CD4-positive, alpha-beta T cell treated with Interleukin-4 for 1 hour (primary cell): ENCODE measurements around the gene ZBTB20.

Source experiments
- DNase-seq, 2 donors: peaks; one replicate each; pipeline ENCODE4 v3.0.0-alpha.2; 2020 to 2022

The ZBTB20 gene

DNA sequence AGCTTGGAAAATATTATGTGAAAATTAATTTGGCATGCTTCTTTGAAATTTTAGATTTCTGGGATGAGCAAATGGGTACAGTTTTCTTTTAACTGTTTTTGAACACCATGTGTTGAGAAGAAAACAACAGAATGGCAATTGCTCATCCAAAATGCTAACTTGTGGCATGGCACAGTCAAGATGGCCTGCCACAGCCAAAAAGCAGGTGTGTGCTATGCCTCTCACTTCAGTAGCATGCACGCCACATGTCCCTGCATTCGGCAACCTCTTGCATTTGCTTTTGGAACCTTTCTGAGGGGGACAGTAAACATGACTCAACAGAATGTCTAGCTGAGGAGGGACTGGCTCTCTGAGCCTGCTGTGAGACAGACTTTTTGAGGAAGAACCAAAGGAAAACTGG lies 714.8 kb downstream of the ZBTB20 start:
- no peak for DNase-seq

DNA sequence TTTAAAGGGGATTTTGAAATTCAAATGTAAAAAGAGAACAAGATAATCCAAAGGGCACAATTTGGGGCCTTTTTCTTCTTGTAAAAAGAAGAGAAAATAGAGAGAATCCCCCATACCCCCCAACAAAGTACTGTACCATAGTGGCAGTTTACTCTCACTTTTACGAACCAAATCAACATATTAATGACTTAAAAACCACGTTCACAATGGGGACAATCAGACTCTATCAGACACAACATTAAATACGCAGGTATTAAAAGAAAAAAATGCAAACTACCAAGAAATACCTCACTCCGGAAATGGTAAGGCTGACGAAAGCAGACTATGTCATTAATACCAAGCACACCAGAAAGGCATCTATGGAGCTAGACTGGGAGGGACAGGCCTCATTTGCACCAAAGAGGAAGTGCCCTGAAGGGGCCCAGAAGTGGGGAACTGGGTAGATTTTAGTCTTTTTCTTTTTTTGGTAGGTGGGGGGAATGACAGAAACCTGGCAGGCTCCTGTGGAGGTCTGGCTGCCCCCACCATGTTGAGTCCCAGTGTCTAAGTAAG lies 719.0 kb downstream of the ZBTB20 start:
- peak in 1 of 2 donors; percentile 44 for DNase-seq

DNA sequence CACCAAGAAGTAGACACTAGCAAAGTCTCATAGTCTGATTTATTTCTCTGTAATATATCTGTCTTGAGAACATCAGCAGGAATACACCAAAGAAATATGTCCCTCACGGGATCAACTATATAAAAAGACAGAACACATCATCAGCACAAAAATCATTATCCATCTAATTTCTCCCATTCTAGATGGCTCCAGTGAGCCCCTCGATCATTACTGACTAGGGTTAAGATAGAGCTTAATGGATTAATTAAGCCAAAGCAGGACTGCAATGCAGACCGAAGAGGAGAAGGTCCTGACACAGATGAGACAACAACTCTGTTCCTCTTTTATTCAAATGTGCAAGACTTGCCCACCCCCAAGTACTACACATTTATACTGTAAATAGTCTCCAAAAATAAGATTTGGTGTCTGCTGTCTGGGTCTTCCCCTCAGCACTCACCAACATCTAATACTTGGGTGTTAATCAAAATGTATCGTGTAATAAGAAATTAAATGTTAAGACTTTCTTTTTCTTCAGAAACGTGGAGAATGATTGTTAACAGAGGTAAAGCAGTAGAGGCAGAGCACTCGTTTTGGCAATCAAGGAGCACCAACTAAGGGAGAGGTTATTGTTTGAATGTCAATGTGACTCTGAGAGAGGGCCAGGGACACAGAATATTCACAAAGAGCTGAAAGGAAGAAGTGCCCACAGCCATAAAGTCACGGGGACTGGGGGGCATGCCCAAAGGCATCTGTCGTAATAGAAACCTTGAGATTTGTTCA lies 719.6 kb downstream of the ZBTB20 start:
- no peak for DNase-seq

- no peak for DNase-seq
Measured at GRCh38 chr3:114424337-114424736, 722.8 kb downstream of the ZBTB20 start.

GRCh38 chr3:114421204-114421603 lies 725.9 kb downstream of the ZBTB20 start:
- no peak for DNase-seq

DNA sequence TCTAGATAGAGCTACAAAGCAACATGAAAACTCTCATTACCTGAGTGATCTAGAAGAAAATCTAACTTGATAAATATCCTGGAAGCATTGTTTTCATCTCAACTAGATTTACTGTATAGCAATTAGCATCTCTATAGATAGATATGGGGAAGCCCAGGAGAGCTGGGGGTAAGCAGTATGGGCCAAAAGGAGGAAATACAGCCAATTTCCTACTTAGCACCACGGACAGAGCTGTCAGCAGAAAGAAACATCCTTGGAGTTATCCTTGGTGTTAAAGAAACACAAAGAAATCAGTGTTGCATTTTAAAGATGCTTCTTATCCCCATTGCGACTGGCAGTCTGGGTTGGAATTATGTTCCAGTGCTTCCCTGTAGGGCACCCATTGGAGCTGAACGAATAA lies 727.0 kb downstream of the ZBTB20 start:
- no peak for DNase-seq

DNA sequence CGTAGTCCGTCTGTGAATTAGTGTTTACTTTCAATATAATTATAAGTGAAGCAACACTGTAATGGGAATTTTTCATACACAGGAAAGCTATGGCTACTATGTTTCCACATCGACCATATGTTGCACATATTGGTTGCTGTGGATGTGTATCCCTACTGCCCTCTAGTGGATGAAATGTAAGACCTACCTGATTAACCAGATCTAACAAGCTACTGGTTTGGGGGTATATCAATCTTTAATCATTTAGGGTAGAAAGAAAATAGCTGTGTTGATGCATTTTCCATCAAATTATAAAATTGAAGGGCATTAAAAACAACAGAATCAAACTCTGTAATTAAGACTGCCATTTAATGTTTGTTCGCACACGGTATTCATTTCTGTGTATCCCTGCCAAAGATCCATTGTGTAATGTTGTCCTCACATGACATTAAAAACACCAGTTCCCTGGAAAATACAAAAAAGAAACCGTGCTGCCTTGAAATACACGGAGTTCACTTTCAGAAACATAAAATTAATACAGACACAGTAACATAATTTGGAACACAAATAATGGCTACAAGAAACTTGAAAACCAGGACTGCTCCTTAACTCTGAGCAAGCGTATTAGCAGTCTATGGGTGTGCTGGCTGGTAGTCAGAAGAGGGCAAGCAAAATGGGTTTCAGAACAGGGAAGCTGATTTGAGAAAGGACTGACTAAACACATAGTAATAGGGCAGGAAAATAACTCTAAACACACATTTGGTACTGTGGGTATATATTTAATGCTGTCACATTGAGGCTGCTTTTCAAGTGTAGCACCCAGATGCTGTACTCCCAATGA lies 728.2 kb downstream of the ZBTB20 start:
- DNase-seq: peak; percentile 12 to 79

GRCh38 chr3:114418107-114418506 lies 729.0 kb downstream of the ZBTB20 start:
- no peak for DNase-seq

- DNase-seq: no peak
Measured at GRCh38 chr3:114417675-114418074, 729.4 kb downstream of the ZBTB20 start.

DNA sequence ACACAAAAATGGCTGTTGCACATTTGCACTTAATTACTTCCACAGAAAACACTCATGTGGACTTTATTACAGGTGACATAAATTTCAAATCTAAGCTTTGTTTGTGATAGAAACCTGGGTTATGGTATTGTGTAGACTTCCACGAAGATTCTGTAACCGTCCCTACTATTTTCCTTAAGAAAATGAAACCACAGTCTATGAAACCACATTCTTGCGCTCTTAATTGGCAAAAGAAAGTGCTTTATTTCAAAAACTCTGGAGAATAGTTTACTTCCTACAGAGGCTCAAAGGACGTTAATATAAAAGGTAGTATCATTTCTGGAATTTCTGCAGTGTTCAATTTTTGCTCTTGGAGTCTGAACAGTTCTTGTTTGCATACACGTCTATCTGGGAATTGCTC lies 729.8 kb downstream of the ZBTB20 start:
- DNase-seq: no peak

DNA sequence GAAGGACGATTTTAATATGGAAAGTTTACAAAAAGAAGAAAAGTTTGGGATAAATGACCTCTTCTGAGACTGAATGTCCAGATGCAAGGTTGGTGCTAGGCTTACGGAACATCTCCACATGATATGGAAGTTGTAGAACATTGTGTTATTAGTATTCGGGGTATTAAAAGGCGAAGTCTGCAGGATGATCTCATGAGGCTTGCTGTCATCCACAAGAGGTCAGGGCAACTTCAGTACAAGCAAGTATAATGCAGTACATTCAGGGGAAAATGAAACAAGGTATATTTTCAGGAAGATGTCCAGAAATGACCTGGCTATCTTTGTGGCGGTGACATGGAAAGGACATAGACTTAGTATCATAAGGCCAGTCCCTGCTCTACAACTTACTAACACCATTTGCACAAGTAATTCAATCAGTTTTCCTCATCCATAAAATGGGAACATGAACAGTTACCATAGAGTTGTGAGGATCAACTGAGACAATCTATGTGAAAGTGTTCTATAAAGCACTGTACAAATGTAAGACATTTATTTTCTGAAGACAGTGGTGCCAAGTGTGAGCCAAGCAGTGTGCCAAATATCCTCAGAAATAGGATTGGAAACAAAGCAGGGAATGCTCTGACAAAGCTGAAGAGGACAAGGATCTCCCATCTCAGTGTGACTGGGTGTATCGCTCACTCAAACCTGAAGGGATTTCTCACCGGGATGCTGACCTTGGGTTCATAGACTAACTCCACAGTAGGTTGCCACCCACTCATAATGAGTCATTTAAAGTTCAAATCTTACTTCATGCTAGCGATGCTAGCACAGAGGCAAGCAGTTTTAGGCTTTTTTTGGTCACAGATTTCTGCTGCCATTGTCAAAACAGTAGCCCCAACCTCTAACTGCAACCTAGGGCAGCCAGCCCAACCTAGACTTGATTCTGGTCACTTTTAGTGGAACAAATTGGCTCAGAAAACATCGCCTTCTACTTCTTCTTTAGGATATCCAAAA lies 735.0 kb downstream of the ZBTB20 start:
- no peak for DNase-seq

GRCh38 chr3:114411190-114411668 lies 735.9 kb downstream of the ZBTB20 start:
- no peak for DNase-seq

DNA sequence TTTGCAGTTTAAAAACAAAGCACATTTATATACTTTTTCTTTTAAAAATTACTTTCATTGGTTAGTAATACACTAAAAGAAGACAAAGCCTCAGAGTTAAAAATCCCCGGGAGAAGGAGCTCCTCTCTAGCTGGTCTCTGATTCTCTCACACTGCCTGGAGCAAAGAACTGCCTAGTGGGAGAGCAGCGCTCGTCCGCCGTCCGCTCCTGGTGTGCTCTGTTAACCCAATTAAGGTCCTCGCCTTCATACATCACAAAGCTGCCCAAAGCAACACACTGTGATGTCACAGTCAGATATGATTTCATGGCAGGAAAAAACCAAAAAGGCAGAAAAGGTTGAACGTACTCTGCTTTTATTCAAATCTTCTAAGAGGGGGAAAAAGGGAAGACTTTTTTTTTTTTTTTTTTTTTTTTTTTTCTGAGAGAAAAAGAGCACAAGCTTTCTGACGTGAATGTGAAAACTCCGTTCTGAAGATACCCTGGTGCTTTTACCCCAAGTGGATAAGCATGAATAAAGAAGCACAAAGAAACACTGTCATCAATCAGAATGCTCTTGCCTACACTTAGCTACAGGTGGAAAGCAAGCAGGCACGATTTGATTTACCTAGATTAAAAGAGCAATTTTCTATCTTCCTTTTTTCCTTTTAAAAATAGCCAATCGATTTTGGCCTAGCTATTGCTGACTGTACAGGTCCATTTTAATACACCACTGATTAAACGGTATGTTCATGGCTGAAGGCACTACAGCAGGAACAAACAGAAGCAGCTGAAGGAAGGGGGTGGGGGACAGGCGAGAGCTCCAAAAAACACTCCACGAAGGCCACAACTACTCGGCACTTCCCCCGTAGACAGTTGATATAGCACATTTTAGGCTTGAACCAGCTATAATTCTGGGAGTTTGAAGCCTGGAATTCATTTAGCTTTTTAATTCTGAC lies 738.1 kb downstream of the ZBTB20 start:
- DNase-seq: no peak

DNA sequence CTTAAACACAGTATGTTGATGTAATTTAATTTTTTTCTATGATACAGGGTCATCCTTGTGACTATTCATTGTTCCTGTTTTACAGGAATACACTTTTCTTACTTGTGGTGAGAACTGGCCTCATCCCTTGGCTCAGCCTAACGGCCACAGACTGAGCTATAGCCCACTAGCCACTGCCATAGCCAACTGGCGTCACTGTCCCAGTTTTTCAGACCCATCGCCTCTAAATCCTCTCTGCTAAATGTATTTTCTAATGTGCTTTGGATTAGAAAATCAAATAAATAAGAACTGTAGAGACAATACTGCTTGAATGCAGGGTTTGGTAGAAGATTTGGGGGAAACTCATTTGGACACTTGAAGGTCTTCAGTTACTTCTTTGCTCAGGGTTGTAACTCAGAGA lies 740.2 kb downstream of the ZBTB20 start:
- DNase-seq: no peak

DNA sequence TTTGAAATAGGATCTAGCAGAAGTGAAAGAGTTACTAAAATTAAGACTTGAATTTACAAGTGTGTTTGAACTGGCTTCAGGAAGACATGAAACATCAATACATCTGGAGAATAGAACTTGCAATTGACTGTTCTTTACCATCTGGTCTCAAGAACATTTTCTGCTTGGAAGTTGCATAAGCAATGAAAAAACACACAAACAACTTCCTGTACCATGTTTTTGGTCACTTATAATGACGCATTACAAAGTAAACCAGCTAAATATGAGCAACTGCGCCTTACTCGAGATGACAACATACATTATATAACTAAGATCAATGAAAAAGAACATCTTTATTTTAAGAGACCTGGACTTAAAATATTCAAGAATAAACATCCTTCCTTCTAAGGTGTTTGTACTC lies 740.8 kb downstream of the ZBTB20 start:
- no peak for DNase-seq

DNA sequence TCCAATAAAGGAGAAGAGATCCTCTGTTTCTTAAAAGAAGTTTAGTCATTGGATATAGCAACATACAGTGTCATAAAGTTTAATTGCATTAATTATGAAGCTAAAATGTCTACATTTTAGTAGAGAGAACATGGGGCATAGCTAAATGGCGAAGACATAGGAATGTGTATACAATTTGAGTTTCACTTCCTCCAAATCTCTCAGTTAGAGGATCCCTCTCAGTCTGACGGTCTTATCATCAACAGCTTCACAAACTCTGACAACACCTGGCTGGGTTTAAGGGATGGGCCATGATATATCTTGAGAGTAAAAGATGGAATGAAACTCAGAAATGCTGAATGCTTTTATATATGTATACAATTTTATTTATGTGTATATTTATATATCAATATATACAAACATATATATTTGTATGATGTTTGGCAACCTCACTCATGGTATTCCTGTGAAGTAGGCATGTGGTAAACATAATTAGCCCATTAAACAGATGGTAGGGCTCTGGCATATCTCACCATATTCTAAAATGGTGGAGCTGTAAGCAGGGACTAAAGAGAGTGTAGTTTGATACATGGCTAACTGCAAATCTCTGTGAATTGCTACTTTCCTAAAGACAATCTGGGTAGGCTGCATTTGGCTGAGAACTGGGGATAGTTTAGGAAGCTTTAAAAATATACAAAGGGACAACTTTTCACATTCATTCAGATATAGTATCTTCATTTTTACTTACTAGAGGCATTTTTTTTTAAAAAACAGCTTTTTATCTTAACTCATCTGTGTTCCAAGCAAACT lies 741.7 kb downstream of the ZBTB20 start:
- no peak for DNase-seq

GRCh38 chr3:114404590-114404989 lies 742.5 kb downstream of the ZBTB20 start:
- no peak for DNase-seq

GRCh38 chr3:114402838-114403237 lies 744.2 kb downstream of the ZBTB20 start:
- DNase-seq: no peak

DNA sequence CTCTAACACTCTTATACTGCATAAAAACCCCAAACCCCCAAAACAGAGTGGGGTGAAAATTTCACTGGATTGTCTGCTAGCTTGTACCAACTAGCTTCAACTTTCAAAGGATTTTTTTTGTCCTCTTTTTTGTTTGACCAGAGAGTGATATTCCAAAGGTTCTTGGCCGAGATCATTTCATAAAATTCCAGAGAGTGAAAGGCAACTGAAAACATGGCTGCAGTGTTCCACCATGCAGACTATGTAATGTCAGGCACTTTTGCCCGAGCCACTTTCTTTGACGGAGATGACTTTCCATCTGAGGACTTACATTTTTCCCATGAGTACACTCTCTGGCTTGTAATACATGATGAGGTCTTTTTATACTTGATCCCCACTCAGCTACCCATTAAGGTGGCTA lies 745.7 kb downstream of the ZBTB20 start:
- DNase-seq: no peak

GRCh38 chr3:114400371-114400770 lies 746.7 kb downstream of the ZBTB20 start:
- no peak for DNase-seq

DNA sequence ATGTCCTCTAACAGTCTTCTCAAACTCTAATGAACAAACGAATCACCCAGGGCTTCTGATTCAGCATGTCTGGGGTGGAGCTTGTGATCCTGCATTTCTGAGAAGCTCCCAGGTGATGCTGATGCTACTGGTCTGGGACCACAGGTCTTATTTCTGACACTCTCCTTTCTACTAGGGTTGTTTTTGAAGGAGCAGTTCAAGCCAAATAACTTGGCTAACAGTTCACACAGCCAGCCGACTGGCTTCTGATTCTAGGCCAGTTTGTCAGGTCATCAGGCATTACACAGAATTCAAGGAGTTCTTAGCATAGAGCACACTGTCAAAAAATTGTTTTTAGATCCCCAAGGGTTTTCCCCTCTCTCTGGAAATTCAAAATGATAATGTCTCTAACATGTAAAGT lies 752.5 kb downstream of the ZBTB20 start:
- no peak for DNase-seq
